ENCODE data around the gene GPX2.

DNA sequence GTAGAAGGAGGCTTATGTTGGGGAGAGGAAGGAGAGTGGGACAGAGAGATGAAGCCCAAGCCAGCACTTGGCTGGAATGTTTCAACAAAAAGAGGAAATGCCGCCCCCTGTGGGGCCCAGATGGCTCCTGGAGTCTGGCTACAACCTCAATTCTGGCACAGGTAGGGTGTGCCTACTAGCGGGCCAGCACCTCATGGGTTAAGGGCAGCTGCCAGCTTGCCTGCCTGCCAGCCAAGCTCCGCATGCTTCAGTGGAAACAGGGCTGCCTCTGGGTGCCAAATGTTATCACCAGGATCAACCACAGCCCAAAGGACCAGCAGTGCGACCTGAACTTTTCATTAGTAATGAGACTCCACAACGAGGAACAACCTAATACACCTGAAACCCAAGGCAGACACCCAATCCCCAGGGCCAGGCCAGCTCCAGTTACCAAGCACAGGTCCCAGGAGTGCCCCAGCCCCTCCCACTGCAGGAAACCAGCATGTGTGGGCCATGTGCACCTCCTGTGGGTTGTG lies 18.3 kb upstream of the GPX2 start:
- TF ChIP-seq CTCF (IDR thresholded peaks at IDR 0.05) = no peak
- no peak for TF ChIP-seq POLR2A (IDR thresholded peaks at IDR 0.05)

All from thyroid gland (tissue), 4 donors.